Peyer's patch (tissue), 4 donors: ENCODE results near the gene BACE1.

ENCODE experiments used
- POLR2A ChIP-seq, 2 donors: fragments of 450-650 bp; IDR thresholded peaks; one replicate each; pipeline ENCODE4 v1.5.1; 2017; ENCODE audit warnings: antibody characterized with exemption in 2 of 2, mild to moderate bottlenecking in 2 of 2, moderate library complexity in 2 of 2
- TF ChIP-seq, protein P1 (sequence below), 6 experiments: fragments of 450-650 bp in 4 of 6; fragments of 200-600 bp in 2 of 6; sonication (generic) in 1 of 6; IDR thresholded peaks; one replicate each; pipeline ENCODE4 v1.5.1; 2017 to 2019; ENCODE audit warnings: antibody characterized with exemption in 6 of 6, mild to moderate bottlenecking in 3 of 6, moderate library complexity in 1 of 6

GRCh38 chr11:117258576-117258975, 57.5 kb downstream of the BACE1 start:
- TF ChIP-seq, protein P1, sequence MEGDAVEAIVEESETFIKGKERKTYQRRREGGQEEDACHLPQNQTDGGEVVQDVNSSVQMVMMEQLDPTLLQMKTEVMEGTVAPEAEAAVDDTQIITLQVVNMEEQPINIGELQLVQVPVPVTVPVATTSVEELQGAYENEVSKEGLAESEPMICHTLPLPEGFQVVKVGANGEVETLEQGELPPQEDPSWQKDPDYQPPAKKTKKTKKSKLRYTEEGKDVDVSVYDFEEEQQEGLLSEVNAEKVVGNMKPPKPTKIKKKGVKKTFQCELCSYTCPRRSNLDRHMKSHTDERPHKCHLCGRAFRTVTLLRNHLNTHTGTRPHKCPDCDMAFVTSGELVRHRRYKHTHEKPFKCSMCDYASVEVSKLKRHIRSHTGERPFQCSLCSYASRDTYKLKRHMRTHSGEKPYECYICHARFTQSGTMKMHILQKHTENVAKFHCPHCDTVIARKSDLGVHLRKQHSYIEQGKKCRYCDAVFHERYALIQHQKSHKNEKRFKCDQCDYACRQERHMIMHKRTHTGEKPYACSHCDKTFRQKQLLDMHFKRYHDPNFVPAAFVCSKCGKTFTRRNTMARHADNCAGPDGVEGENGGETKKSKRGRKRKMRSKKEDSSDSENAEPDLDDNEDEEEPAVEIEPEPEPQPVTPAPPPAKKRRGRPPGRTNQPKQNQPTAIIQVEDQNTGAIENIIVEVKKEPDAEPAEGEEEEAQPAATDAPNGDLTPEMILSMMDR (IDR thresholded peaks at IDR 0.05), result no peak
- TF ChIP-seq POLR2A (IDR thresholded peaks at IDR 0.05), result no peak
